Measurements from ENCODE around the gene TOX3.

DNA sequence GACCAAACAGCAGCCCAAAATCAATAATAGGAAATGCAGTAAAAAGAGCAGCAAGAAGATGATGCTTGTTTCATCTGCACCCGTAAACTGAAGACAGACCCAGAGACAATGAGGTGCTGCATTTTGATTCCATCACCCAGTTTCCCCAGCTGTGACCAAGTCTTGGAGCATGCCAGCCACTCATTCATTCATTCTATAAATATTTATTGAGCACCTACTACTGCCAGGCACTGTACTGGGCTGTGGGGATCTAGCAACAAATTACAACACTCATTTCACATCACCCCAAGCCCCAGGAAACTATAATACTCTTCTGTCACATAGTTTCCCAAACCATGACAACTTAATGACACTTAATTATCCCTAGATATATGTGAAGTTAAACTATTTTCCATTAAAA, 79.2 kb downstream of the TOX3 start:
- TF ChIP-seq POLR2A (IDR thresholded peaks at IDR 0.05) (no peak), CTCF (IDR thresholded peaks at IDR 0.05) (no peak)

Measured in lower leg skin (tissue), 3 donors.